Spleen (tissue), 11 donors: Measurements from ENCODE around the gene TSSK2. TPM values are rescaled to one million over a fixed set of nuclear protein-coding genes. Genes with fewer than 3 reads are reported as not detected.

ENCODE experiments used
- DNase-seq: peaks from one replicate; pipeline ENCODE4 v3.0.0-alpha.2; 2020
- H3K27ac ChIP-seq, 8 donors: fragments of 200-600 bp; sonication (generic) in 7 of 8; 1 replicate in 4 of 8; 2 replicates in 4 of 8; pipeline versions ENCODE4 v1.5.0 to v1.8.0; 2016 to 2021; ENCODE audit warnings: inconsistent platforms in 4 of 8, mild to moderate bottlenecking in 4 of 8, moderate library complexity in 1 of 8
- H3K27me3 ChIP-seq, 7 donors: fragments of 200-600 bp; sonication (generic) in 6 of 7; replicated peaks in 1 of 7; 1 replicate in 4 of 7; 2 replicates in 3 of 7; pipeline versions ENCODE4 v1.5.0 to v1.8.0; 2016 to 2021; ENCODE audit warnings: inconsistent platforms in 3 of 7, mild to moderate bottlenecking in 1 of 7
- H3K36me3 ChIP-seq, 6 donors: fragments of 200-600 bp; sonication (generic) in 5 of 6; 1 replicate in 4 of 6; 2 replicates in 2 of 6; pipeline versions ENCODE4 v1.5.0 to v1.8.0; 2016 to 2021; ENCODE audit warnings: inconsistent platforms in 2 of 6
- H3K4me1 ChIP-seq, 6 donors: fragments of 200-600 bp; sonication (generic) in 5 of 6; 1 replicate in 3 of 6; 2 replicates in 3 of 6; pipeline versions ENCODE4 v1.5.0 to v1.8.0; 2016 to 2021; ENCODE audit warnings: inconsistent platforms in 3 of 6
- H3K4me3 ChIP-seq, 8 donors: fragments of 200-600 bp; sonication (generic) in 7 of 8; 1 replicate in 4 of 8; 2 replicates in 4 of 8; pipeline versions ENCODE4 v1.5.0 to v1.8.0; 2016 to 2021; ENCODE audit warnings: inconsistent platforms in 4 of 8, mild to moderate bottlenecking in 4 of 8, moderate library complexity in 2 of 8
- H3K9me3 ChIP-seq, 8 donors: fragments of 200-600 bp; sonication (generic) in 7 of 8; 1 replicate in 4 of 8; 2 replicates in 4 of 8; pipeline versions ENCODE4 v1.5.0 to v1.8.0; 2016 to 2021; ENCODE audit warnings: inconsistent platforms in 4 of 8
- CTCF ChIP-seq, 11 experiments: fragments of 200-600 bp in 7 of 11; fragments of 450-650 bp in 4 of 11; sonication (generic) in 4 of 11; IDR thresholded peaks in 8 of 11; conservative IDR thresholded peaks in 3 of 11; 1 replicate in 7 of 11; 2 replicates in 4 of 11; pipeline versions ENCODE4 v1.4.0 to v1.8.0; 2016 to 2021; ENCODE audit warnings: antibody characterized with exemption in 11 of 11, inconsistent platforms in 4 of 11, mild to moderate bottlenecking in 1 of 11
- POLR2A ChIP-seq, 3 donors: fragments of 450-650 bp; IDR thresholded peaks; one replicate each; pipeline ENCODE4 v1.5.1; 2017; ENCODE audit warnings: antibody characterized with exemption in 3 of 3, mild to moderate bottlenecking in 1 of 3
- POLR2AphosphoS5 ChIP-seq, 3 donors: sonication (generic); formaldehyde crosslinking; IDR thresholded peaks; one replicate each; pipeline ENCODE4 v1.5.1; 2017; ENCODE audit warnings: antibody characterized with exemption in 3 of 3
- WGBS, 5 donors: extraction: QIAGEN DNeasy Blood & Tissue Kit in 3 of 5; methylation state at CpG; one replicate each; pipeline versions ENCODE4 v1.1.5 to v1.1.7; 2013 to 2018; 5-methylcytosine and 5-hydroxymethylcytosine counted together
- intact Hi-C: fragments of 100-400 bp; cut with DNase I; formaldehyde crosslinking; loops from one replicate; pipeline ENCODE4 v1.15.0; 2023; ENCODE audit warnings: low total_unique reads
- polyA plus RNA-seq, 3 donors: library from polyadenylated mRNA; stranded (reverse); fragments of 200-250 nt; gene quantifications; one replicate each; pipeline ENCODE4 v1.2.1, GENCODE V29; 2013
- total RNA-seq, 7 donors: library from RNA; depleted of rRNA in 3 of 7; stranded (reverse); fragments of >200 nt in 3 of 7; fragmentation: NEBNext Ultra II Directional in 4 of 7; extraction: Animal tissue kit (Norgen Biotek cat#: 25700) in 4 of 7; gene quantifications; one replicate each; pipeline versions ENCODE4 v1.1.0 to v1.2.1, GENCODE V29; 2016 to 2021
- donor health status: healthy with polysubstance abuse.
- donor health status: DM: no; HTN: no; CAD: no; lungs with moderate emphysema.
- donor health status: DM: no; HTN: no; CAD: no.
- donor health status: Bipolar disorder and iron deficiency.
- donor health status: healthy.
- donor health status: DM: no; HTN: no; CAD: no.
- donor health status: DM: yes; HTN: yes; CAD: no.

TSSK2 gene
- total and polyA plus RNA-seq, 10 donors, result 0.03 to 0.06 TPM; not detected in 8

- Histone ChIP-seq H3K4me3 (peak overlapping the region in 1 of 8 donors; percentile 50), H3K36me3 (peaks cover 0 to 62% (median 10%) of the 10 kb centered on the region in 6 donors), H3K27me3 (no peaks in the 10 kb centered on the region), H3K4me1 (peaks cover 11 to 58% (median 27%) of the 10 kb centered on the region in 6 donors), H3K27ac (peak overlapping the region in 7 of 8 donors; percentile 71 to 92 (median 86)), H3K9me3 (no peaks in the 10 kb centered on the region)
- TF ChIP-seq POLR2A (IDR thresholded peaks at IDR 0.05), result no peak
- 11 to 28% (median 16%) methylated on average over 1 of the region's 1 CpG for WGBS, 5 donors
- DNase-seq, result no peak
- intact Hi-C loops, result no loop called here
These were observed 45.8 kb upstream of the TSSK2 start for GRCh38 chr22:19085233-19085718.

- Histone ChIP-seq H3K9me3 (no peaks in the 10 kb centered on the region), H3K4me3 (peak overlapping the region in 1 of 8 donors; percentile 50), H3K4me1 (peaks cover 11 to 53% (median 27%) of the 10 kb centered on the region in 6 donors), H3K27me3 (no peaks in the 10 kb centered on the region), H3K36me3 (peaks cover 0 to 50% (median 9%) of the 10 kb centered on the region in 6 donors), H3K27ac (peak overlapping the region in 7 of 8 donors; percentile 71 to 92 (median 86))
- no peak for DNase-seq
- intact Hi-C loops, result no loop called here
- TF ChIP-seq CTCF (IDR thresholded peaks at IDR 0.05 in 8 of 11, conservative IDR thresholded peaks at IDR 0.05 in 3 of 11), result no peak
- no peak for TF ChIP-seq POLR2AphosphoS5 (IDR thresholded peaks at IDR 0.05)
- no peak for TF ChIP-seq POLR2A (IDR thresholded peaks at IDR 0.05)
- 70 to 84% (median 81%) methylated on average over 6 of the region's 6 CpGs for WGBS, 5 donors
These were observed 44.7 kb upstream of the TSSK2 start for GRCh38 chr22:19086417-19086816.

GRCh38 chr22:19086896-19087295 is 44.2 kb upstream of the TSSK2 start:
- intact Hi-C loops, result no loop called here
- H3K4me1 ChIP-seq, result peaks cover 11 to 58% (median 28%) of the 10 kb centered on the region in 6 donors

GRCh38 chr22:19088866-19089595 is 42.1 kb upstream of the TSSK2 start:
- no peak for DNase-seq

More at GRCh38 chr22:19086896-19087295, 44.2 kb upstream of the TSSK2 start:
- no peak for TF ChIP-seq CTCF (IDR thresholded peaks at IDR 0.05 in 8 of 11, conservative IDR thresholded peaks at IDR 0.05 in 3 of 11)
- TF ChIP-seq POLR2AphosphoS5 (IDR thresholded peaks at IDR 0.05), result no peak
- no peak for TF ChIP-seq POLR2A (IDR thresholded peaks at IDR 0.05)
- peaks cover 0 to 47% (median 9%) of the 10 kb centered on the region in 6 donors for H3K36me3 ChIP-seq
- 84 to 99% (median 91%) methylated on average over 3 of the region's 3 CpGs for WGBS, 5 donors
- H3K27me3 ChIP-seq, result no peaks in the 10 kb centered on the region
- H3K9me3 ChIP-seq, result no peaks in the 10 kb centered on the region
- no peak overlapping the region for H3K4me3 ChIP-seq
- DNase-seq, result no peak
- peak overlapping the region in 7 of 8 donors; percentile 71 to 92 (median 86) for H3K27ac ChIP-seq

More at GRCh38 chr22:19088866-19089595, 42.1 kb upstream of the TSSK2 start:
- Histone ChIP-seq H3K9me3 (no peaks in the 10 kb centered on the region), H3K4me3 (no peak overlapping the region), H3K36me3 (peaks cover 0 to 38% (median 10%) of the 10 kb centered on the region in 6 donors), H3K27me3 (no peaks in the 10 kb centered on the region), H3K27ac (peak overlapping the region in 1 of 8 donors; percentile 1), H3K4me1 (peaks cover 11 to 70% (median 28%) of the 10 kb centered on the region in 6 donors)
- no peak for TF ChIP-seq CTCF (IDR thresholded peaks at IDR 0.05 in 8 of 11, conservative IDR thresholded peaks at IDR 0.05 in 3 of 11)
- TF ChIP-seq POLR2AphosphoS5 (IDR thresholded peaks at IDR 0.05), result peak in 2 of 3 donors; percentile 20 to 63
- WGBS, 5 donors, result 96 to 98% (median 97%) methylated on average over 10 to 14 of the region's 14 CpGs
- intact Hi-C loops, result no loop called here
